ENCODE measurements around the gene GSTO2.

DNA sequence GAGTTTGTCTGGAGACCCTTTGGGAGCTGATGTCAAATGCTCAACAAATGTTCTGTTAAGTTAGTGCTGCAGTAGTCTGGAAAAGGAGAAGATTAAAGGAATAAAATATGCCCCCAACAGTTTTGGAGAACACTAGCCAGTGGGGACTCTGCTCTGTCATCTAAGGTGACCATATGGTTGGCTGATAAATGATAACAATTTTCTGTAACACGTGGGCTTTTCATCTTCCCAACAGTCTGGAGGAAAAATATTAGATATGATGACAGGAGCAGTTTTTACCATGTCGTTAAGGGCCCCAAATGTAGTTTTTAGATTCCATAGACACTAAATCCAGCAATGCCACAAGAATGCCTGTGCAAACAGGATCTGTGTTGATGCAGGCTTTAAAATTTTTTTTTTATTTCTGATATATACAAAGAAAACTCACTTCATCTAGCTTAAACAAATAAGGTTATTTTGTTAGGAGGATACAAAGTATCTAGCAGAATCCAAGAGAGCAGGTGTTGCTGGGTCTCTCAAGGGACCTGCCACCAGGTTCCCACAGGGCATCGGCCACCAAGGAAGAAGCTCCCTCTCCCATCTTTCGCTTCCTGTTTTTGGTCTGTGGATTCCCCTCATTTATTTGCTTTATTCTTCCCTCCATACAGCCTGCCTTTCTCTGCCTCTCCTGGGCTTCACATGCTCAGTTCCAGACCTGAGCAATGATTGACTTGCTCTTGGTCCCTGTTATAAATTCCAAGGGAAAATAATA is 78.5 kb downstream of the GSTO2 start:
- TF ChIP-seq, protein P1, sequence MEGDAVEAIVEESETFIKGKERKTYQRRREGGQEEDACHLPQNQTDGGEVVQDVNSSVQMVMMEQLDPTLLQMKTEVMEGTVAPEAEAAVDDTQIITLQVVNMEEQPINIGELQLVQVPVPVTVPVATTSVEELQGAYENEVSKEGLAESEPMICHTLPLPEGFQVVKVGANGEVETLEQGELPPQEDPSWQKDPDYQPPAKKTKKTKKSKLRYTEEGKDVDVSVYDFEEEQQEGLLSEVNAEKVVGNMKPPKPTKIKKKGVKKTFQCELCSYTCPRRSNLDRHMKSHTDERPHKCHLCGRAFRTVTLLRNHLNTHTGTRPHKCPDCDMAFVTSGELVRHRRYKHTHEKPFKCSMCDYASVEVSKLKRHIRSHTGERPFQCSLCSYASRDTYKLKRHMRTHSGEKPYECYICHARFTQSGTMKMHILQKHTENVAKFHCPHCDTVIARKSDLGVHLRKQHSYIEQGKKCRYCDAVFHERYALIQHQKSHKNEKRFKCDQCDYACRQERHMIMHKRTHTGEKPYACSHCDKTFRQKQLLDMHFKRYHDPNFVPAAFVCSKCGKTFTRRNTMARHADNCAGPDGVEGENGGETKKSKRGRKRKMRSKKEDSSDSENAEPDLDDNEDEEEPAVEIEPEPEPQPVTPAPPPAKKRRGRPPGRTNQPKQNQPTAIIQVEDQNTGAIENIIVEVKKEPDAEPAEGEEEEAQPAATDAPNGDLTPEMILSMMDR (conservative IDR thresholded peaks at IDR 0.05), result no peak
- no peak for TF ChIP-seq ZFX (IDR thresholded peaks at IDR 0.05)
